Naive B cell (primary cell): ENCODE measurements around the gene ATP1A1. TPM values are rescaled to one million over a fixed set of nuclear protein-coding genes. Genes with fewer than 3 reads are reported as not detected.

Source experiments
- ATAC-seq, 2 donors: fragments of 150-1000 bp; cut with Tn5 transposase; 2 replicates each; pipeline ENCODE4 v1.10.0; 2021; ENCODE audit warnings: low read depth in 2 of 2, mild to moderate bottlenecking in 2 of 2, moderate library complexity in 2 of 2
- DNase-seq: peaks from one replicate; pipeline ENCODE4 v3.0.0; 2022
- H3K27ac Mint-ChIP-seq, 6 donors: one replicate each; pipeline ENCODE4 v1.8.0; 2020 to 2022; ENCODE audit warnings: mild to moderate bottlenecking in 6 of 6, mixed read lengths in 6 of 6, moderate library complexity in 5 of 6, inconsistent platforms in 2 of 6
- H3K27me3 Mint-ChIP-seq, 3 donors: one replicate each; pipeline ENCODE4 v1.8.0; 2021 to 2022; ENCODE audit warnings: mixed read lengths in 3 of 3, mild to moderate bottlenecking in 1 of 3
- H3K36me3 Mint-ChIP-seq, 2 donors: one replicate each; pipeline ENCODE4 v1.8.0; 2020 to 2022; ENCODE audit warnings: mixed read lengths in 2 of 2, inconsistent platforms in 1 of 2, mild to moderate bottlenecking in 1 of 2
- H3K4me1 Mint-ChIP-seq, 3 donors: one replicate each; pipeline ENCODE4 v1.8.0; 2020 to 2022; ENCODE audit warnings: mixed read lengths in 3 of 3, inconsistent platforms in 1 of 3, mild to moderate bottlenecking in 1 of 3, moderate library complexity in 1 of 3
- H3K4me3 Mint-ChIP-seq, 8 donors: one replicate each; pipeline ENCODE4 v1.8.0; 2020 to 2022; ENCODE audit warnings: mild to moderate bottlenecking in 8 of 8, mixed read lengths in 8 of 8, moderate library complexity in 8 of 8, inconsistent platforms in 2 of 8
- H3K9me3 Mint-ChIP-seq, 7 donors: one replicate each; pipeline ENCODE4 v1.8.0; 2020 to 2022; ENCODE audit warnings: mixed read lengths in 7 of 7, mild to moderate bottlenecking in 5 of 7, inconsistent platforms in 2 of 7, moderate library complexity in 1 of 7
- polyA plus RNA-seq, 6 donors: library from polyadenylated mRNA; unstranded; fragments of 300-500 nt; fragmentation: Illumina TruSeq; gene quantifications; one replicate each; pipeline ENCODE4 v1.2.3, GENCODE V29; 2021; ENCODE audit warnings: low read depth in 6 of 6

Gene ATP1A1
- polyA plus RNA-seq, 6 donors from 2014 or later: 6.9 to 13.1 (median 10.2) TPM

GRCh38 chr1:116418091-116418830, 45.2 kb downstream of the ATP1A1 start:
- Mint-ChIP-seq H3K9me3 (no peaks in the 10 kb centered on the region), H3K27me3 (peaks cover 6 to 18% (median 9%) of the 10 kb centered on the region in 3 donors), H3K4me1 (peaks cover 24 to 32% (median 29%) of the 10 kb centered on the region in 3 donors), H3K27ac (peak overlapping the region; percentile 85 to 98 (median 92)), H3K4me3 (peak overlapping the region; percentile 88 to 95 (median 92)), H3K36me3 (peaks cover 7 to 13% of the 10 kb centered on the region in 2 donors)
- ATAC-seq: peak; percentile 93 to 95
- peak; percentile 85 for DNase-seq

- Mint-ChIP-seq H3K36me3 (no peaks in the 10 kb centered on the region), H3K27me3 (peaks cover 6 to 33% (median 27%) of the 10 kb centered on the region in 3 donors), H3K9me3 (no peaks in the 10 kb centered on the region), H3K27ac (no peak overlapping the region), H3K4me3 (peak overlapping the region in 5 of 8 donors; percentile 33 to 87 (median 74)), H3K4me1 (peaks cover 11 to 27% (median 23%) of the 10 kb centered on the region in 3 donors)
- ATAC-seq: no peak
- no peak for DNase-seq
Observed at GRCh38 chr1:116420417-116421200, 47.6 kb downstream of the ATP1A1 start.

GRCh38 chr1:116424438-116424837, 51.4 kb downstream of the ATP1A1 start:
- Mint-ChIP-seq H3K9me3 (no peaks in the 10 kb centered on the region), H3K4me3 (no peak overlapping the region), H3K36me3 (no peaks in the 10 kb centered on the region), H3K27ac (no peak overlapping the region), H3K4me1 (peaks cover 0 to 2% (median 0%) of the 10 kb centered on the region in 3 donors), H3K27me3 (peaks cover 11 to 48% (median 33%) of the 10 kb centered on the region in 3 donors)
- ATAC-seq (no peak), DNase-seq (no peak)

- ATAC-seq (no peak), DNase-seq (no peak)
- no peaks in the 10 kb centered on the region for H3K36me3 Mint-ChIP-seq
- H3K9me3 Mint-ChIP-seq: no peaks in the 10 kb centered on the region
- peaks cover 11 to 49% (median 33%) of the 10 kb centered on the region in 3 donors for H3K27me3 Mint-ChIP-seq
- H3K4me3 Mint-ChIP-seq: no peak overlapping the region
- no peak overlapping the region for H3K27ac Mint-ChIP-seq
- H3K4me1 Mint-ChIP-seq: peaks cover 0 to under 1% (median 0%) of the 10 kb centered on the region in 3 donors
Observed at GRCh38 chr1:116424863-116425262, 51.8 kb downstream of the ATP1A1 start.

GRCh38 chr1:116425987-116426386, 52.9 kb downstream of the ATP1A1 start:
- Mint-ChIP-seq H3K4me3 (no peak overlapping the region), H3K27ac (no peak overlapping the region), H3K27me3 (peaks cover 11 to 59% (median 42%) of the 10 kb centered on the region in 3 donors), H3K4me1 (no peaks in the 10 kb centered on the region), H3K9me3 (no peaks in the 10 kb centered on the region), H3K36me3 (no peaks in the 10 kb centered on the region)
- DNase-seq (no peak), ATAC-seq (no peak)

DNA sequence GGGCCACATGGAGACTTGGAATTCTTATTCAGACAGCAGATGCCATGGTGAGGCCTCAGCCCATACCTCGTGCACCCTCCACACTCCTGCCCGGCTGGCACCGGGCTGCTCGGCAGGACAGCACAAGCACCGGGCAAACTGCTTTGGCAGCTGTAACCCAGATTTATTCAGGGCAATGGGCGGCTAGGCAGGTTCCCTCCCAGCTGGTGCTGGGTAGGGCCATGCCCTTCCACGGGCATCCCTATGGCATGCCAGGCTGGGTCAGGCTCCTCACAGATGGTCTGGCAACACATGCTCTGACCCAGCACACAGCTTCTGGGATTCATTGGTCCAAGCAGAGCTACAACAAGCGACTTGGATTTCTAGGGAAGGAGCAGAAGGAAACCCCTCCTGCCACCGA, 53.4 kb downstream of the ATP1A1 start:
- Mint-ChIP-seq H3K36me3 (no peaks in the 10 kb centered on the region), H3K4me3 (no peak overlapping the region), H3K9me3 (no peaks in the 10 kb centered on the region), H3K27me3 (peaks cover 9 to 56% (median 39%) of the 10 kb centered on the region in 3 donors), H3K4me1 (no peaks in the 10 kb centered on the region), H3K27ac (no peak overlapping the region)
- ATAC-seq (no peak), DNase-seq (no peak)

DNA sequence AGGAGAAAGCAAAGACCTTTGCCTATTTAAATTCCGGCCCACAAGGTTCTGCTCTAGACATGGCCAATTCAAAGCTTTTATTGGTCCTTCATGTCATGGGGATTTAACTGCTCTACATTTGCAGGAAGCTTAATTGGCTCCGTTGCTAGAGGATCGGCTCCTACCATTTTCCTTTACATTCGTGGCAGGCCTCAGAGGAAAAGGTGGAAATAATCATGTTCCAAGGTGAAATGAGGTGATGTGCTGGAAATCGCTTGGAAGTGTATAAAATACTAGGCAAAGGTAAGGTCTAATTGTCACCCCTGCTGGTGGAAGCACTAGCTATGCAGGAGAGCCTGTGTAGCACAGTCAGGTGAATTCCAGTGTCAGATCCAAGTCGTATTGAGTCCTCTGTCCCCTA, 55.5 kb downstream of the ATP1A1 start:
- H3K27me3 Mint-ChIP-seq: peaks cover 18 to 54% (median 33%) of the 10 kb centered on the region in 3 donors
- ATAC-seq (no peak), DNase-seq (no peak)
- H3K4me3 Mint-ChIP-seq: no peak overlapping the region
- no peak overlapping the region for H3K27ac Mint-ChIP-seq
- H3K9me3 Mint-ChIP-seq: no peaks in the 10 kb centered on the region
- no peaks in the 10 kb centered on the region for H3K36me3 Mint-ChIP-seq
- H3K4me1 Mint-ChIP-seq: no peaks in the 10 kb centered on the region

GRCh38 chr1:116429821-116430374, 56.9 kb downstream of the ATP1A1 start:
- H3K9me3 Mint-ChIP-seq: no peaks in the 10 kb centered on the region
- peaks cover 18 to 44% (median 21%) of the 10 kb centered on the region in 3 donors for H3K27me3 Mint-ChIP-seq
- H3K36me3 Mint-ChIP-seq: no peaks in the 10 kb centered on the region
- H3K4me1 Mint-ChIP-seq: no peaks in the 10 kb centered on the region
- no peak for DNase-seq
- no peak for ATAC-seq
- no peak overlapping the region for H3K4me3 Mint-ChIP-seq
- peak overlapping the region in 2 of 6 donors; percentile 15 to 81 for H3K27ac Mint-ChIP-seq

DNA sequence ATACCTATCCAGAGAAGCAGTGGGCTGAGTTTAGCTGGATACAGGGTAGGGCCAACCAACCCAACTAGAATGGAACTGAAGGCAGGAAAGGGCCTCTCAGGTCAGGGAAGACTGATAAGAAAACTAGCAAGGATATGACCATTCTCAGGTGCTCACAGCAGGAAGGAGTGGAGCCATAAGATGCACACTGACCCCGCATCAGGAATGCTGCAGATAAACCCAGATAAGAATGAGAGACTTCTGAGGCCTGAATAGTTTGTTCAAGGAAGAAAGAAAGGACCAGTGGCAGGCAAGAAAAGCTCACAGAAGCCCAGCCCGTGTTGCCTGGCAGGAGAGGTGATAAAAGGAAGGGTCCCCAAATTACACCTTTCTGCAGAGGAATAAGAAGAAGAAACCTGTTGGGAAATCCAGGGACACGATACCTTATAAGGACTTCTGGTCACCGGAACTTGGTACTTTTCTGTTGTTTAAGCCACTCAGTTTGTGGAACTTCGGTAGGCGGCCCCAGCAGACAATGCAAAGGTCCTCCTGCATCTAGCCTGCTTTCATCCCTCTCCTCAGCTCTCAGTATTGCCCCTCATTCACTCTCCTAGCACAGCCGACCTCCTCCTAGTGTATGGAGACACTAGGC, 58.9 kb downstream of the ATP1A1 start:
- Mint-ChIP-seq H3K9me3 (peaks cover 0 to 2% (median 0%) of the 10 kb centered on the region in 7 donors), H3K27me3 (peaks cover 13 to 34% (median 15%) of the 10 kb centered on the region in 3 donors), H3K4me1 (no peaks in the 10 kb centered on the region), H3K4me3 (no peak overlapping the region), H3K27ac (no peak overlapping the region), H3K36me3 (no peaks in the 10 kb centered on the region)
- ATAC-seq (no peak), DNase-seq (no peak)

- H3K4me3 Mint-ChIP-seq: no peak overlapping the region
- no peaks in the 10 kb centered on the region for H3K4me1 Mint-ChIP-seq
- H3K27ac Mint-ChIP-seq: no peak overlapping the region
- DNase-seq (no peak), ATAC-seq (no peak)
- H3K27me3 Mint-ChIP-seq: peaks cover 13 to 29% (median 13%) of the 10 kb centered on the region in 3 donors
- H3K9me3 Mint-ChIP-seq: peaks cover 0 to 2% (median 0%) of the 10 kb centered on the region in 7 donors
- H3K36me3 Mint-ChIP-seq: no peaks in the 10 kb centered on the region
Observed at GRCh38 chr1:116432655-116433265, 59.7 kb downstream of the ATP1A1 start.

- no peak for DNase-seq
- H3K4me1 Mint-ChIP-seq: no peaks in the 10 kb centered on the region
- no peak overlapping the region for H3K4me3 Mint-ChIP-seq
- peaks cover 0 to 2% (median 0%) of the 10 kb centered on the region in 7 donors for H3K9me3 Mint-ChIP-seq
- peaks cover 9 to 24% (median 14%) of the 10 kb centered on the region in 3 donors for H3K27me3 Mint-ChIP-seq
- peak in 1 of 2 donors; percentile 18 for ATAC-seq
- H3K36me3 Mint-ChIP-seq: no peaks in the 10 kb centered on the region
- no peak overlapping the region for H3K27ac Mint-ChIP-seq
Observed at GRCh38 chr1:116433275-116434257, 60.5 kb downstream of the ATP1A1 start.

DNA sequence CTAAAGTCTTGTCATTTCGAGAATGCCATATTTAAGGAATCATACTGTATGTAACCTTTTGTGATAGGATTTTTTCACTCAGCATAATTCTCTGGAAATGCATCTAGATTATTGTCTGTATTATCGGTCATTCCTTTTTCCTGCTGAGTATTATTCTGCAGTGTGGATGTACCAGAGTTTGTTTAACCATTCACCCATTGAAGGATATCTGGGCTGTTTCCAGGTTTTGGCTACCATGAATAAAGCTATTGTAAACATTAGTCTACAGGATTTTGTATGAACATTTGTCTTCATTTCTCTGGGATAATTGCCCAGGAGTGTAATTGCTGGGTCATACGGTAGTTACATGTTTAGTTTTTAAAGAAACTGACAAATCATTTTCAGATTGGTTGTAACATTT, 61.8 kb downstream of the ATP1A1 start:
- Mint-ChIP-seq H3K4me1 (no peaks in the 10 kb centered on the region), H3K36me3 (no peaks in the 10 kb centered on the region), H3K27ac (no peak overlapping the region), H3K4me3 (no peak overlapping the region), H3K9me3 (peaks cover 0 to 2% (median 0%) of the 10 kb centered on the region in 7 donors), H3K27me3 (peaks cover 9 to 28% (median 20%) of the 10 kb centered on the region in 3 donors)
- DNase-seq (no peak), ATAC-seq (no peak)
